GM12865 (cell line): ENCODE results near the gene FAT4.

ENCODE experiments used
- DNase-seq: peaks from one replicate; pipeline ENCODE4 v3.0.0; 2010; ENCODE audit warnings: low read depth
- H3K4me3 ChIP-seq: 2 replicates; pipeline ENCODE4 v1.5.1; 2011; ENCODE audit warnings: mild to moderate bottlenecking, low read depth, low read length, control low read depth
- TF ChIP-seq, protein P1 (sequence below): IDR thresholded peaks from 2 replicates; pipeline ENCODE4 v1.5.1; 2011; ENCODE audit warnings: low read length, control low read depth, low read depth, inconsistent platforms; ENCODE audit not compliant: insufficient read depth; ENCODE audit errors: missing control alignments

Gene FAT4

DNA sequence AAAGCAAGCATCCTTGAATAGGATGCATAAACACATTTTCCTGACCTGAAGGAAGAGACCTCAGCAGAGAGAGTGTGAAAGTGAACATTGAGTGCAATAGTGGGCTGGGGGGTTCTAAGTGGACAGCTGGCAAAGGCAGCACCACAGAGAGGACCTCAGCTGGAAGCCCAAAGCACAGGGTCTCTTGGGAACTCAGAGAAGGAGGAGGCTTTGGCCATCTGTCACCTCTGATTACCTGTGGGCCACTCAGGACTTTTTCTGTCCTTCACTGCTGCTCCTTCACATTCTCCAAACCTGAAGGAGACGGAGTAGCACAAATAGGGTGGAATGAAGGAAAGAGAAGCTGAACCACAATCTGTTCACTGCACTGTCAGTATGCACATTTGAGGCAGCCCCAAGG is 37.9 kb upstream of the FAT4 start:
- no peak overlapping the region for H3K4me3 ChIP-seq
- DNase-seq: no peak
- TF ChIP-seq, protein P1, sequence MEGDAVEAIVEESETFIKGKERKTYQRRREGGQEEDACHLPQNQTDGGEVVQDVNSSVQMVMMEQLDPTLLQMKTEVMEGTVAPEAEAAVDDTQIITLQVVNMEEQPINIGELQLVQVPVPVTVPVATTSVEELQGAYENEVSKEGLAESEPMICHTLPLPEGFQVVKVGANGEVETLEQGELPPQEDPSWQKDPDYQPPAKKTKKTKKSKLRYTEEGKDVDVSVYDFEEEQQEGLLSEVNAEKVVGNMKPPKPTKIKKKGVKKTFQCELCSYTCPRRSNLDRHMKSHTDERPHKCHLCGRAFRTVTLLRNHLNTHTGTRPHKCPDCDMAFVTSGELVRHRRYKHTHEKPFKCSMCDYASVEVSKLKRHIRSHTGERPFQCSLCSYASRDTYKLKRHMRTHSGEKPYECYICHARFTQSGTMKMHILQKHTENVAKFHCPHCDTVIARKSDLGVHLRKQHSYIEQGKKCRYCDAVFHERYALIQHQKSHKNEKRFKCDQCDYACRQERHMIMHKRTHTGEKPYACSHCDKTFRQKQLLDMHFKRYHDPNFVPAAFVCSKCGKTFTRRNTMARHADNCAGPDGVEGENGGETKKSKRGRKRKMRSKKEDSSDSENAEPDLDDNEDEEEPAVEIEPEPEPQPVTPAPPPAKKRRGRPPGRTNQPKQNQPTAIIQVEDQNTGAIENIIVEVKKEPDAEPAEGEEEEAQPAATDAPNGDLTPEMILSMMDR: no peak

DNA sequence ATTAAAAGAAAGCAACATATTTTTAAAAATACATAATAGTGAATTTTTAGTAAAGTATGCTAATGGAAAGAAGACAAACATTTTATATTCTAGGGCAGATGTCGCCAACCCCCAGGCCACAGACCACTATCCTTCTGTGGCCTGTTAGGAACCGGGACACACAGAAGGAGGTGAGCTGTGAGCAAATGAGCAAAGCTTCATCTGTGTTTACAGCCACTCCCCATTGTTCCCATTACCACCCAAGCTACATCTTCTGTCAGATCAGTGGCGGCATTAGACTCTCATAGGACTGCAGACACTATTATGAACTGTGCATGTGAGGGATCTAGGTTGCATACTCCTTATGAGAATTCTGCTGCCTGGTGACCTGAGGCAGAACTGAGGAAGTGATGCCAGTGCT is 37.0 kb upstream of the FAT4 start:
- no peak for DNase-seq
- no peak overlapping the region for H3K4me3 ChIP-seq
- TF ChIP-seq, protein P1: no peak

DNA sequence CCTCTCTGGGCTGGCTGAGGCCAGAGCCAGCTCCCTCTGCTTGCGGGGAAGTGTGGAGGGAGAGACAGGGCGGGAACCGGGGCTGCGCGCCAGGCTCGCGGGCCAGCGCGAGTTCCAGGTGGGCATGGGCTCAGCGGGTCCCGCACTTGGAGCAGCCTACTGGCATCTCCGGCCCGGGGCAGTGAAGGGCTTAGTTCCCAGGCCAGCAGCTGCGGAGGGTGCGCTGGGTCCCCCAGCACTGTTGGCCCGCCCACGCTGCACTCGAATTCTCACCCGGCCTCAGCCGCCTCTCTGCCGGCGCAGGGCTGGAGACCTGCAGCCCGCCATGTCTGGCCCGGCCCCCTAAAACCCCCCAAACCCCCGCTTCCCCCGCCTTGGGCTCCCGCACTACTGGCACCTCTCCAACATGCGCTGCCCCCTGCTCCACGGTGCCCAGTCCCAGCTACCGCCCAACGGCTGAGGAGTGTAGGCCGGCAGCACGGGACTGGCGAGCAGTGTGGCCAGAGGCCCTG is 33.8 kb upstream of the FAT4 start:
- no peak for DNase-seq
- H3K4me3 ChIP-seq: no peak overlapping the region
- TF ChIP-seq, protein P1: no peak

DNA sequence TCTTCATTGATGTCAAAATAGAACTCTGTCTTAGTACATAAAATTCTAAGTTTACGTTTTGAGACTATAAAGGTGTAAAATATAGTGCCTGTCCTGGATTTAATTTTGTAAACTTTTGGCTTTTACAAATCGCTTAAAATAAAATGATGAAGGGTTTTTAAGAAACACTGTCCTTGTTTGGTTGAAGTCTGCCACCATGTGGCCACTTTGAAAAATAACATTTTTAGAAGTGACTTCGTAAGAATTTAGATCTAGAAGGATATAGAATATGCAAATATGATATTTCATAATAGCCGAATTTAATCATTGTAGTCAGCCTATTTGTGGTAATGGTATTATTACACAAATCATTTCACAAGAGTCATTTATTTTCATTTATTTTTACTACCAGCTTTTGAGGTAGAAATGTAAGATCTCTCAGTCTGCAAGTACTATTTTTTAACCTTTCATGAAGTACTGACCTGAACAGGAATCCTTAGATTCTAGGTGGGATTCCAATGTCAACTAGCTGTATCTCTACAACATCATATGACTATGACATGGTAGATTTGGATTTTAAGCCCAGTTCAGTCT is 31.0 kb upstream of the FAT4 start:
- TF ChIP-seq, protein P1: no peak
- DNase-seq: peak; percentile 26
- H3K4me3 ChIP-seq: no peak overlapping the region

DNA sequence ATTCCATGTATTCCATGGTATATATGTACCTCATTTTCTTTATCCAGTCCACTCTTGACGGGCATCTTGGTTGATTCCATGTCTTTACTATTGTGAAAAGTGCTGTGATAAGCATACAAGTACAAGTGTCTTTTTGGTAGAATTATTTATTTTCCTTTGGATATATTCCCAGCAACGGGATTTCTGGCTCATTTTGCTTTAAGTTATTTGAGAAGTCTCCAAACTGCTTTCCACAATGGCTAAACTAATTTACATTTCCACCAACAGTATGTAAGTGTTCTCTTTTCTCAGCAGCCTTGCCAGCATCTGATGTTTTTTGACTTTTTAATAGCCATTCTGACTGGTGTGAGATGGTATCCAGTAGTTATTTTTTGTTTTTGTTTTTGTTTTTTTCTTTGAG is 17.6 kb upstream of the FAT4 start:
- TF ChIP-seq, protein P1: no peak
- DNase-seq: no peak
- no peak overlapping the region for H3K4me3 ChIP-seq

DNA sequence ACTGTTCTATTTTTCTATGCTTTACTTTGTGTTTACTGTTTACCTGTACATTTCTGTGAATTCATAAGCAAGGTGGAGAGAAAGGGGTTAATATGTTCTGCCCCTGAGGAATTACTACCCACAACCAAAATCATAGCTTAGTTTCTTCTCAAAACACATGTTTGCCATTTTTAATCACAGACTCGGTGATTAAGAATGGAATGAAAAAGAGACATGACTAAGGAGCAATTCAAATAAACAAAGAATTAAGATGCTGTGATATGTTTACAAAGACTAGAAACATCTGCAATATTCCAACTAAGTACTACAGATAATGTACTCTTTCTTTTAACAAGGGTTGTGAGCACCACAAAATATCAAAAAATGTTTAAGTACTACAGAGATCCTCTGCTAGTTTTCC is 11.7 kb upstream of the FAT4 start:
- H3K4me3 ChIP-seq: no peak overlapping the region
- no peak for DNase-seq
- TF ChIP-seq, protein P1: no peak

DNA sequence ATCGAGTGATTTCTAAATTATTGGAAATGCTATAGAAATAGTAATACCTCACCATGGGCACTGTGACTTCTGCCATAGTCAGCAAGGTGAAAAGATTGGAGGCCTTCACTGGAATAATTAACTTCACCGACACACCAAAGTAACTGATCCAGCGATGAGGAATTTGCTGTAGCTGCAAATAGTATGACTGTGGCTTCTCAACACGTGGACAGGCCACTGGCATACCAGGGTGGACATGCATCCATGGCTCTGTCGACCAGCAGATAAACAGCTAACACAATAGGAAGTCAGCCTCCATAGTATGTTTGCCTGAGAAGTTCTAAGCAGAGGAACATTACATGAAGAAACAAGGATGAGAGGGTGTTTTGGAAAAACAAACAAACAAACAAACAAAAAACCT is 10.9 kb upstream of the FAT4 start:
- no peak overlapping the region for H3K4me3 ChIP-seq
- TF ChIP-seq, protein P1: no peak
- no peak for DNase-seq
